AG04449 (cell line): ENCODE measurements around the gene RAB14.

Experiments used
- CTCF ChIA-PET: fragments of 350-600 bp; formaldehyde crosslinking; extraction: SDS; loops from one replicate; lab custom pipeline; 2021; ENCODE audit warnings: antibody characterized with exemption; lab: Yijun Ruan, JAX
- POLR2A ChIA-PET: fragments of 400-600, 350-600 bp; formaldehyde crosslinking; extraction: SDS; loops from one replicate; lab custom pipeline; 2020; ENCODE audit warnings: antibody characterized with exemption, inconsistent platforms; lab: Yijun Ruan, JAX
- DNase-seq: peaks from one replicate; pipeline ENCODE4 v3.0.0-alpha.2; 2010; ENCODE audit warnings: low read depth, low spot score
- H3K4me3 ChIP-seq: 2 replicates; pipeline ENCODE4 v1.5.1; 2011; ENCODE audit warnings: low read depth, mild to moderate bottlenecking, control low read depth, low read length
- CTCF ChIP-seq: IDR thresholded peaks from one replicate; pipeline ENCODE4 v1.5.1; 2011; ENCODE audit warnings: mild to moderate bottlenecking, moderate library complexity, low read length, control low read depth, inconsistent platforms; ENCODE audit not compliant: insufficient read depth; ENCODE audit errors: missing control alignments

Gene RAB14

GRCh38 chr9:121187636-121188305 is 13.9 kb downstream of the RAB14 start:
- TF ChIP-seq CTCF = no peak
- POLR2A ChIA-PET = interaction anchor here (0.6 kb wide), 1 partner anchor 99 kb away, joined by 3 read pairs; no protein-coding TSS in a partner anchor
- CTCF ChIA-PET = interaction anchor here (0.8 to 2.6 kb wide), 5 partner anchors 10 to 132 kb away, joined by 3 to 10 read pairs (median 4); partner anchors contain the start of gene RAB14
- no peak for DNase-seq
- no peak overlapping the region for H3K4me3 ChIP-seq

GRCh38 chr9:121185774-121186403 is 15.8 kb downstream of the RAB14 start:
- no peak for TF ChIP-seq CTCF
- no peak overlapping the region for H3K4me3 ChIP-seq
- POLR2A ChIA-PET = interaction anchor here (0.7 kb wide), 1 partner anchor 104 kb away, joined by 3 read pairs; no protein-coding TSS in a partner anchor
- DNase-seq = no peak
- CTCF ChIA-PET = interaction anchor here (0.9 to 1.8 kb wide), 3 partner anchors 14 to 203 kb away, joined by 3 to 7 read pairs (median 4); partner anchors contain the start of gene RAB14

- POLR2A ChIA-PET = no interaction called here
- CTCF ChIA-PET = interaction anchor here (0.9 to 1.8 kb wide), 4 partner anchors 9 to 135 kb away, joined by 4 to 7 read pairs (median 4); partner anchors contain the start of gene RAB14
Observed at GRCh38 chr9:121185178-121185745, 16.4 kb downstream of the RAB14 start.

DNA sequence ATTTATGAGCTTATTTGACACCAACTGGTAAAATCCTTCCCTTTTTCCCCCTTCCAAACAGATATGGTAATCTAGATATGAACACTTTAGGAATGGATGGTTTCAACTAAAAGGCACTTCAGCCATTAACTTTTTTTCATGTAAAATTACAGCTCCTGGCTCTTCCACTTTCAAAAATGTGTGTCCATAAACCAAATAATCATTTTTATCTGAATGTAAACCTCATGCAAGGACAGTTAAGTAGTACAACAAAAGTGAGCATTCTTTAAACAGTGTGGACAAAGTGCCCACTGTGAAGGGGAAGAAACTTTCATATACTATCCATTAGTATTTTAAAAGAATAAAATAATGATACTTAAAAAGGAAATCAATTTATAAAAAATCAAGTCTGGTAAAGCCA is 17.2 kb downstream of the RAB14 start:
- ChIA-PET CTCF (interaction anchor here (1.3 to 1.6 kb wide), 2 partner anchors 8 to 136 kb away, joined by 4 to 5 read pairs; no protein-coding TSS in a partner anchor), POLR2A (no interaction called here)
- no peak overlapping the region for H3K4me3 ChIP-seq
- TF ChIP-seq CTCF = no peak
- DNase-seq = no peak

More at GRCh38 chr9:121185178-121185745, 16.4 kb downstream of the RAB14 start:
- TF ChIP-seq CTCF = no peak
- no peak overlapping the region for H3K4me3 ChIP-seq
- DNase-seq = no peak

- CTCF ChIA-PET = interaction anchor here (1.3 to 1.6 kb wide), 2 partner anchors 8 to 136 kb away, joined by 4 to 5 read pairs; no protein-coding TSS in a partner anchor
- TF ChIP-seq CTCF = no peak
- POLR2A ChIA-PET = no interaction called here
Observed at GRCh38 chr9:121183666-121184423, 17.8 kb downstream of the RAB14 start.

More at GRCh38 chr9:121183666-121184423, 17.8 kb downstream of the RAB14 start:
- H3K4me3 ChIP-seq = no peak overlapping the region
- no peak for DNase-seq
